ENCODE data around the gene CARS2. TPM values are rescaled to one million over a fixed set of nuclear protein-coding genes. Genes with fewer than 3 reads are reported as not detected.
"Not testable (repeated sequence)": the region's sequence is repeated elsewhere in the genome, so short reads cannot be mapped to it uniquely, and the experiment has no call there.

CARS2 gene
- total RNA-seq, 1 experiment from 2014 or later = 70.9 TPM

- H3K9me2 ChIP-seq (replicated peaks; ENCODE audit: low read length) = no peaks in the 10 kb centered on the region
- H3K9ac ChIP-seq (ENCODE audit: low read length) = no peak overlapping the region
- no peaks in the 10 kb centered on the region for H3F3A ChIP-seq (ENCODE audit: low read length, unreplicated experiment)
- BruUV-seq (replicated peaks) = no TSS peak
- H3K4me3 ChIP-seq (ENCODE audit: low read length) = no peak overlapping the region
- H3K36me3 ChIP-seq (ENCODE audit: low read depth, low read length) = no peaks in the 10 kb centered on the region
- H3K4me2 ChIP-seq (ENCODE audit: low read length) = no peak overlapping the region
- no peaks in the 10 kb centered on the region for H3K9me3 ChIP-seq (ENCODE audit: low read length)
- intact Hi-C loops (cut with micrococcal nuclease) = no loop called here
- H3K79me2 ChIP-seq (ENCODE audit: low read length) = no peaks in the 10 kb centered on the region
- no peak for TF ChIP-seq EZH2 (IDR thresholded peaks at IDR 0.05; ENCODE audit: low read length, unreplicated experiment)
- no peaks in the 10 kb centered on the region for H4K20me1 ChIP-seq (ENCODE audit: low read length)
- DNase-seq (no peak), ATAC-seq (no peak)
- POLR2A ChIA-PET (ENCODE audit: unreplicated experiment) = no interaction called here
- no peaks in the 10 kb centered on the region for H3K27me3 ChIP-seq (ENCODE audit: low read length)
- H2AFZ ChIP-seq (ENCODE audit: low read length) = no peak overlapping the region
- no peaks in the 10 kb centered on the region for H3K4me1 ChIP-seq (ENCODE audit: insufficient read depth, low read length)
- no peak overlapping the region for H3K27ac ChIP-seq (ENCODE audit: low read length)
- CTCF ChIA-PET = no interaction called here
These were observed 28.6 kb upstream of the CARS2 start for GRCh38 chr13:110734561-110734960.

- no peaks in the 10 kb centered on the region for H4K20me1 ChIP-seq (ENCODE audit: low read length)
- no peak for ATAC-seq
These were observed 25.2 kb upstream of the CARS2 start for GRCh38 chr13:110731072-110731471.

GRCh38 chr13:110726726-110727125, 20.8 kb upstream of the CARS2 start:
- no peaks in the 10 kb centered on the region for H3K36me3 ChIP-seq (ENCODE audit: low read depth, low read length)
- BruUV-seq (replicated peaks) = no TSS peak
- no peaks in the 10 kb centered on the region for H3K27me3 ChIP-seq (ENCODE audit: low read length)
- ChIA-PET CTCF (no interaction called here), POLR2A (ENCODE audit: unreplicated experiment) (no interaction called here)
- H4K20me1 ChIP-seq (ENCODE audit: low read length) = no peaks in the 10 kb centered on the region
- H3K4me1 ChIP-seq (ENCODE audit: insufficient read depth, low read length) = no peaks in the 10 kb centered on the region
- H3K9me3 ChIP-seq (ENCODE audit: low read length) = no peaks in the 10 kb centered on the region
- no peaks in the 10 kb centered on the region for H3K9me2 ChIP-seq (replicated peaks; ENCODE audit: low read length)
- no peak overlapping the region for H3K27ac ChIP-seq (ENCODE audit: low read length)
- TF ChIP-seq EZH2 (IDR thresholded peaks at IDR 0.05; ENCODE audit: low read length, unreplicated experiment) = no peak
- TF ChIP-seq EZH2phosphoT487 (IDR thresholded peaks at IDR 0.05; ENCODE audit: borderline replicate concordance, low read length) = no peak
- no peak for TF ChIP-seq CTCF (conservative IDR thresholded peaks at IDR 0.05; ENCODE audit: low read depth, low read length)
- H3K79me2 ChIP-seq (ENCODE audit: low read length) = no peaks in the 10 kb centered on the region
- no peak overlapping the region for H3K4me3 ChIP-seq (ENCODE audit: low read length)
- ATAC-seq = no peak
- no peak overlapping the region for H2AFZ ChIP-seq (ENCODE audit: low read length)
- intact Hi-C loops (cut with micrococcal nuclease) = no loop called here
- H3K9ac ChIP-seq (ENCODE audit: low read length) = no peak overlapping the region
- no peaks in the 10 kb centered on the region for H3F3A ChIP-seq (ENCODE audit: low read length, unreplicated experiment)
- no peak overlapping the region for H3K4me2 ChIP-seq (ENCODE audit: low read length)
- no peak for DNase-seq

More at GRCh38 chr13:110731072-110731471, 25.2 kb upstream of the CARS2 start:
- no peak overlapping the region for H3K4me2 ChIP-seq (ENCODE audit: low read length)
- no peak overlapping the region for H3K4me3 ChIP-seq (ENCODE audit: low read length)
- H3K9ac ChIP-seq (ENCODE audit: low read length) = no peak overlapping the region
- BruUV-seq (replicated peaks) = no TSS peak
- H3K4me1 ChIP-seq (ENCODE audit: insufficient read depth, low read length) = no peaks in the 10 kb centered on the region
- no peaks in the 10 kb centered on the region for H3F3A ChIP-seq (ENCODE audit: low read length, unreplicated experiment)
- no peak for TF ChIP-seq EZH2phosphoT487 (IDR thresholded peaks at IDR 0.05; ENCODE audit: borderline replicate concordance, low read length)
- CTCF ChIA-PET = no interaction called here
- H3K27me3 ChIP-seq (ENCODE audit: low read length) = no peaks in the 10 kb centered on the region
- no peaks in the 10 kb centered on the region for H3K79me2 ChIP-seq (ENCODE audit: low read length)
- no peak overlapping the region for H2AFZ ChIP-seq (ENCODE audit: low read length)
- intact Hi-C loops (cut with micrococcal nuclease) = no loop called here
- no peaks in the 10 kb centered on the region for H3K9me2 ChIP-seq (replicated peaks; ENCODE audit: low read length)
- POLR2A ChIA-PET (ENCODE audit: unreplicated experiment) = no interaction called here
- no peak overlapping the region for H3K27ac ChIP-seq (ENCODE audit: low read length)
- H3K36me3 ChIP-seq (ENCODE audit: low read depth, low read length) = no peaks in the 10 kb centered on the region
- DNase-seq = no peak
- no peaks in the 10 kb centered on the region for H3K9me3 ChIP-seq (ENCODE audit: low read length)

- POLR2A ChIA-PET (ENCODE audit: unreplicated experiment); intact Hi-C loops (cut with micrococcal nuclease); DNase-seq; H3K4me3 ChIP-seq (ENCODE audit: low read length); H3F3A ChIP-seq (ENCODE audit: low read length, unreplicated experiment); H3K4me2 ChIP-seq (ENCODE audit: low read length); H2AFZ ChIP-seq (ENCODE audit: low read length); BruUV-seq (replicated peaks); H3K9ac ChIP-seq (ENCODE audit: low read length); ATAC-seq; CTCF ChIA-PET; H3K4me1 ChIP-seq (ENCODE audit: insufficient read depth, low read length); H3K79me2 ChIP-seq (ENCODE audit: low read length); H3K27ac ChIP-seq (ENCODE audit: low read length); H3K27me3 ChIP-seq (ENCODE audit: low read length); H4K20me1 ChIP-seq (ENCODE audit: low read length); H3K9me3 ChIP-seq (ENCODE audit: low read length); H3K36me3 ChIP-seq (ENCODE audit: low read depth, low read length); H3K9me2 ChIP-seq (replicated peaks; ENCODE audit: low read length): not testable (repeated sequence)
These were observed 20.2 kb upstream of the CARS2 start for GRCh38 chr13:110726153-110726552.
